Stimulated activated memory B cell treated with anti-CD40 and anti-IgM and Interleukin-4, amounts not matched to agents 10 μg/mL and 1 μg/mL and 100 μg/mL, for 72 hours (primary cell): ENCODE results near the gene YARS2.
"Not testable (repeated sequence)": the region's sequence is repeated elsewhere in the genome, so short reads cannot be mapped to it uniquely, and the experiment has no call there.

Source experiments
- ATAC-seq: fragments of 150-1000 bp; cut with Tn5 transposase; 2 replicates; pipeline ENCODE4 v1.10.0; 2021
- H3K27ac Mint-ChIP-seq: one replicate; pipeline ENCODE4 v1.8.0; 2022; ENCODE audit warnings: mild to moderate bottlenecking, mixed read lengths
- H3K27me3 Mint-ChIP-seq: one replicate; pipeline ENCODE4 v1.8.0; 2022; ENCODE audit warnings: mixed read lengths
- H3K36me3 Mint-ChIP-seq: one replicate; pipeline ENCODE4 v1.8.0; 2022; ENCODE audit warnings: mixed read lengths
- H3K4me1 Mint-ChIP-seq: one replicate; pipeline ENCODE4 v1.8.0; 2022; ENCODE audit warnings: mixed read lengths
- H3K4me3 Mint-ChIP-seq: one replicate; pipeline ENCODE4 v1.8.0; 2022; ENCODE audit warnings: mild to moderate bottlenecking, moderate library complexity, mixed read lengths
- H3K9me3 Mint-ChIP-seq: one replicate; pipeline ENCODE4 v1.8.0; 2022; ENCODE audit warnings: mixed read lengths

YARS2 gene

DNA sequence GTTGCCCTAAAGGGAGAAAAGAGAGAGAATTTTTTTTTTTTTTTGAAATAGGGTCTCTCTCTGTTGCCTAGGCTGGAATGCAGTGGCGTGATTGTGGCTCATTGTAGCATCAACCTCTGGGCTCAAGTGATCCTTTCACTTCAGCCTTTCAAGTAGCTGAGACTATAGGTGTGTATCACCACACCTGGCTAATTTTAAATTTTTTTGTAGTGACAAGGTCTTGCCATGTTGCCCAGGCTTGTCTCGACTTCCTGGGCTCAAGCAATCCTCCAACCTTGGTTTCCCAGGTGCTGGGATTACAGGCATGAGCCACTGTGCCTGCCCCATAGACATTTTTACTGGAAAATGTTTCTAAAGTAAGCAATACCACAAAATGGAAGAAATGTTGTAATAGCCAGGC, 36.8 kb downstream of the YARS2 start:
- Mint-ChIP-seq H3K36me3 (peaks cover 10% of the 10 kb centered on the region), H3K27ac (no peak overlapping the region), H3K27me3 (no peaks in the 10 kb centered on the region), H3K4me3 (no peak overlapping the region), H3K4me1 (no peaks in the 10 kb centered on the region), H3K9me3 (no peaks in the 10 kb centered on the region)
- no peak for ATAC-seq

DNA sequence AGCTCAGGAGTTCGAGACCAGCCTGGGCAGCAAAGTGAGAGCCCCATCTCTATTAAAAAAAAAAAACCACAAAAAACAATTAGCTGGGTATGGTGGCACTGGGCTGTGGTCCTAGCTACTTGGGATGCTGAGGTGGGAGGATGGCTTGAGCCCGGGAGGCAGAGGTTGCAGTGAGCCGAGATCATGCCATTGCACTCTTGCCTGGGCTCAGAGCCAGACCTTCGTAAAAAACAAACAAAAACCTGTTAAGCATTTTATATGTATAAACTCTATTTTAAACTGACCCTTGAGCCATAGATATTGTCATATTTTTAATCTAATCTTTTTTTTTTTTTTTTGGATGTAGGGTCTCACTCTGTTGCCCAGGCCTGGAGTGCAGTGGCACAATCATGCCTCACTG, 40.9 kb downstream of the YARS2 start:
- Mint-ChIP-seq H3K4me1 (no peaks in the 10 kb centered on the region), H3K27me3 (no peaks in the 10 kb centered on the region), H3K36me3 (peaks cover 24% of the 10 kb centered on the region), H3K4me3 (no peak overlapping the region), H3K9me3 (no peaks in the 10 kb centered on the region), H3K27ac (no peak overlapping the region)
- ATAC-seq, result no peak

- ATAC-seq, result no peak
- H3K4me3 Mint-ChIP-seq, result no peak overlapping the region
- H3K36me3 Mint-ChIP-seq, result peaks cover 35% of the 10 kb centered on the region
- H3K4me1 Mint-ChIP-seq, result no peaks in the 10 kb centered on the region
- H3K9me3 Mint-ChIP-seq, result no peaks in the 10 kb centered on the region
- no peak overlapping the region for H3K27ac Mint-ChIP-seq
- no peaks in the 10 kb centered on the region for H3K27me3 Mint-ChIP-seq
Measured at GRCh38 chr12:32708926-32709325, 46.8 kb downstream of the YARS2 start.

GRCh38 chr12:32706335-32707024, 49.2 kb downstream of the YARS2 start:
- H3K4me3 Mint-ChIP-seq, result no peak overlapping the region
- peaks cover 34% of the 10 kb centered on the region for H3K36me3 Mint-ChIP-seq
- ATAC-seq, result no peak
- H3K9me3 Mint-ChIP-seq, result no peaks in the 10 kb centered on the region
- H3K27me3 Mint-ChIP-seq, result no peaks in the 10 kb centered on the region
- no peak overlapping the region for H3K27ac Mint-ChIP-seq
- H3K4me1 Mint-ChIP-seq, result no peaks in the 10 kb centered on the region

GRCh38 chr12:32705783-32706182, 49.9 kb downstream of the YARS2 start:
- Mint-ChIP-seq H3K27ac (no peak overlapping the region), H3K4me3 (no peak overlapping the region), H3K36me3 (peaks cover 28% of the 10 kb centered on the region), H3K9me3 (no peaks in the 10 kb centered on the region), H3K27me3 (no peaks in the 10 kb centered on the region), H3K4me1 (no peaks in the 10 kb centered on the region)
- ATAC-seq, result no peak

GRCh38 chr12:32702946-32703345, 52.8 kb downstream of the YARS2 start:
- no peak for ATAC-seq

GRCh38 chr12:32702473-32702872, 53.2 kb downstream of the YARS2 start:
- no peak overlapping the region for H3K4me3 Mint-ChIP-seq
- no peak overlapping the region for H3K27ac Mint-ChIP-seq

More at GRCh38 chr12:32702946-32703345, 52.8 kb downstream of the YARS2 start:
- Mint-ChIP-seq H3K4me3 (no peak overlapping the region), H3K27me3 (no peaks in the 10 kb centered on the region), H3K27ac (no peak overlapping the region), H3K4me1 (peaks cover 6% of the 10 kb centered on the region), H3K36me3 (peaks cover 10% of the 10 kb centered on the region), H3K9me3 (no peaks in the 10 kb centered on the region)

GRCh38 chr12:32699437-32699836, 56.3 kb downstream of the YARS2 start:
- not testable (repeated sequence) for H3K9me3 Mint-ChIP-seq, H3K27me3 Mint-ChIP-seq, ATAC-seq, H3K27ac Mint-ChIP-seq, H3K4me3 Mint-ChIP-seq
- H3K4me1 Mint-ChIP-seq, result peaks cover 24% of the 10 kb centered on the region
- H3K36me3 Mint-ChIP-seq, result peaks cover 25% of the 10 kb centered on the region

More at GRCh38 chr12:32702473-32702872, 53.2 kb downstream of the YARS2 start:
- H3K4me1 Mint-ChIP-seq, result peaks cover 7% of the 10 kb centered on the region
- H3K27me3 Mint-ChIP-seq, result no peaks in the 10 kb centered on the region
- peaks cover 10% of the 10 kb centered on the region for H3K36me3 Mint-ChIP-seq
- H3K9me3 Mint-ChIP-seq, result no peaks in the 10 kb centered on the region
- ATAC-seq, result no peak

- Mint-ChIP-seq H3K4me1 (peaks cover 33% of the 10 kb centered on the region), H3K4me3 (no peak overlapping the region), H3K36me3 (peaks cover 31% of the 10 kb centered on the region), H3K27me3 (no peaks in the 10 kb centered on the region), H3K27ac (no peak overlapping the region), H3K9me3 (peaks cover 3% of the 10 kb centered on the region)
- no peak for ATAC-seq
Measured at GRCh38 chr12:32698285-32698684, 57.4 kb downstream of the YARS2 start.

- Mint-ChIP-seq H3K36me3 (peaks cover 24% of the 10 kb centered on the region), H3K4me3 (no peak overlapping the region), H3K27ac (no peak overlapping the region), H3K4me1 (peaks cover 36% of the 10 kb centered on the region), H3K27me3 (no peaks in the 10 kb centered on the region), H3K9me3 (peaks cover 3% of the 10 kb centered on the region)
- no peak for ATAC-seq
Measured at GRCh38 chr12:32697445-32697844, 58.3 kb downstream of the YARS2 start.
